DND-41 (cell line): Measurements from ENCODE around the gene ACAP1.

Experiments used
- ATAC-seq: fragments of 200-7000 bp; cut with Tn5 transposase; 3 replicates; pipeline ENCODE4 v1.9.1; 2021; ENCODE audit warnings: low read depth; ENCODE audit not compliant: insufficient read depth
- DNase-seq: peaks from one replicate; pipeline ENCODE4 v3.0.0-alpha.2; 2020
- H2AFZ ChIP-seq: 2 replicates; pipeline ENCODE4 v1.6.0; 2012; ENCODE audit warnings: low read depth, low read length
- H3K27ac ChIP-seq: 2 replicates; pipeline ENCODE4 v1.5.1; 2012; ENCODE audit warnings: low read length, inconsistent platforms
- H3K27me3 ChIP-seq: fragments of 200-600 bp; sonication (generic); 2 replicates; pipeline ENCODE4 v1.6.0; 2012; ENCODE audit warnings: low read length, mild to moderate bottlenecking, inconsistent platforms; ENCODE audit not compliant: insufficient read depth, poor library complexity
- H3K36me3 ChIP-seq: 2 replicates; pipeline ENCODE4 v1.5.1; 2012; ENCODE audit warnings: low read length, inconsistent platforms; ENCODE audit not compliant: insufficient read depth
- H3K4me1 ChIP-seq: 2 replicates; pipeline ENCODE4 v1.5.1; 2012; ENCODE audit warnings: mild to moderate bottlenecking, low read length; ENCODE audit not compliant: insufficient read depth
- H3K4me2 ChIP-seq: 2 replicates; pipeline ENCODE4 v1.6.0; 2012; ENCODE audit warnings: mild to moderate bottlenecking, moderate library complexity, low read length, inconsistent platforms; ENCODE audit not compliant: insufficient read depth
- H3K4me3 ChIP-seq, 2 experiments: fragments of 200-600 bp in 1 of 2; shearing (Covaris generic) in 1 of 2; 2 replicates each; pipeline ENCODE4 v1.5.1; 2012 to 2016; ENCODE audit warnings: inconsistent platforms in 2 of 2, low read length in 2 of 2, mild to moderate bottlenecking in 2 of 2, low read depth in 1 of 2, moderate library complexity in 1 of 2
- H3K79me2 ChIP-seq: 2 replicates; pipeline ENCODE4 v1.6.0; 2012; ENCODE audit warnings: low read length, inconsistent platforms; ENCODE audit not compliant: insufficient read depth
- H3K9ac ChIP-seq: 2 replicates; pipeline ENCODE4 v1.6.0; 2012; ENCODE audit warnings: low read depth, mild to moderate bottlenecking, inconsistent platforms, low read length, moderate library complexity
- H3K9me3 ChIP-seq: 2 replicates; pipeline ENCODE4 v1.5.1; 2012; ENCODE audit warnings: low read length, moderate library complexity, mild to moderate bottlenecking, inconsistent platforms; ENCODE audit not compliant: insufficient read depth, severe bottlenecking
- H4K20me1 ChIP-seq: 2 replicates; pipeline ENCODE4 v1.6.0; 2012; ENCODE audit warnings: low read length; ENCODE audit not compliant: insufficient read depth
- CTCF ChIP-seq: IDR thresholded peaks from 2 replicates; pipeline ENCODE4 v1.5.1; 2012; ENCODE audit warnings: borderline replicate concordance, low read length, moderate library complexity, mild to moderate bottlenecking; ENCODE audit not compliant: poor library complexity, severe bottlenecking; ENCODE audit errors: extremely low read depth
- EZH2 ChIP-seq: IDR thresholded peaks from 3 replicates; pipeline ENCODE4 v1.6.1; 2012; ENCODE audit warnings: borderline replicate concordance, low read depth, mild to moderate bottlenecking, moderate library complexity, low read length, inconsistent platforms; ENCODE audit not compliant: severe bottlenecking

Gene ACAP1

GRCh38 chr17:7340179-7340578, 3.9 kb downstream of the ACAP1 start:
- H4K20me1 ChIP-seq, result no peaks in the 10 kb centered on the region; the same call in 1 of the 2 replicates
- peaks cover 30% of the 10 kb centered on the region for H3K79me2 ChIP-seq
- H3K27me3 ChIP-seq, result no peaks in the 10 kb centered on the region
- H3K4me3 ChIP-seq, result no peak overlapping the region
- ATAC-seq (no peak), DNase-seq (no peak)
- H3K36me3 ChIP-seq, result peaks cover 23% of the 10 kb centered on the region
- no peak overlapping the region for H3K27ac ChIP-seq
- no peak overlapping the region for H3K9ac ChIP-seq
- H3K4me2 ChIP-seq, result no peak overlapping the region
- H3K4me1 ChIP-seq, result peaks cover 28% of the 10 kb centered on the region
- no peaks in the 10 kb centered on the region for H3K9me3 ChIP-seq
- TF ChIP-seq CTCF (no peak), EZH2 (no peak)
- no peak overlapping the region for H2AFZ ChIP-seq

- Histone ChIP-seq H3K27ac (no peak overlapping the region), H3K9ac (0 out of 2 replicates have a peak overlapping the region, but pooled peaks have one; percentile 5), H4K20me1 (peaks cover 3% of the 10 kb centered on the region; the same call in 1 of the 2 replicates), H3K4me1 (peaks cover 11% of the 10 kb centered on the region), H2AFZ (no peak overlapping the region), H3K27me3 (no peaks in the 10 kb centered on the region), H3K79me2 (peaks cover 17% of the 10 kb centered on the region), H3K4me3 (no peak overlapping the region), H3K4me2 (no peak overlapping the region), H3K9me3 (no peaks in the 10 kb centered on the region), H3K36me3 (peaks cover 32% of the 10 kb centered on the region)
- no peak for ATAC-seq
- TF ChIP-seq EZH2, result no peak
- TF ChIP-seq CTCF, result no peak
- DNase-seq, result no peak
Measured at GRCh38 chr17:7341842-7342241, 5.5 kb downstream of the ACAP1 start.

- Histone ChIP-seq H3K4me2 (no peak overlapping the region), H3K9me3 (no peaks in the 10 kb centered on the region), H3K79me2 (peaks cover 5% of the 10 kb centered on the region; the same call in 1 of the 2 replicates), H3K36me3 (peaks cover 46% of the 10 kb centered on the region), H3K27ac (no peak overlapping the region), H3K27me3 (no peaks in the 10 kb centered on the region), H3K9ac (no peak overlapping the region), H4K20me1 (peaks cover 3% of the 10 kb centered on the region; the same call in 1 of the 2 replicates), H3K4me3 (no peak overlapping the region), H3K4me1 (no peaks in the 10 kb centered on the region), H2AFZ (no peak overlapping the region)
- TF ChIP-seq CTCF (no peak), EZH2 (no peak)
- no peak for ATAC-seq
- no peak for DNase-seq
Measured at GRCh38 chr17:7343250-7343649, 6.9 kb downstream of the ACAP1 start.
